HEK293 (cell line): ENCODE measurements around the gene VPS51.

Experiments used
- HIC1 ChIP-seq: fragments of 450-650 bp; formaldehyde crosslinking; IDR thresholded peaks from 2 replicates; pipeline ENCODE4 v1.5.1; 2016; ENCODE audit warnings: missing biosample characterization, missing genetic modification characterization
- HOXA7 ChIP-seq: sonication (generic); formaldehyde crosslinking; IDR thresholded peaks from 2 replicates; pipeline ENCODE4 v1.8.1; 2022; ENCODE audit warnings: missing genetic modification reagents, borderline replicate concordance
- KLF10 ChIP-seq: fragments of 450-650 bp; IDR thresholded peaks from 2 replicates; pipeline ENCODE4 v1.5.1; 2018; ENCODE audit warnings: missing biosample characterization, mild to moderate bottlenecking, missing genetic modification characterization
- KLF16 ChIP-seq: fragments of 450-650 bp; formaldehyde crosslinking; IDR thresholded peaks from 2 replicates; pipeline ENCODE4 v1.5.1; 2017; ENCODE audit warnings: missing biosample characterization, missing genetic modification characterization
- SP3 ChIP-seq: fragments of 450-650 bp; formaldehyde crosslinking; IDR thresholded peaks from 2 replicates; pipeline ENCODE4 v1.5.1; 2016; ENCODE audit warnings: missing biosample characterization, missing genetic modification characterization
- TSHZ1 ChIP-seq: fragments of 450-650 bp; formaldehyde crosslinking; IDR thresholded peaks from 2 replicates; pipeline ENCODE4 v1.5.1; 2016; ENCODE audit warnings: missing biosample characterization, missing genetic modification characterization, borderline replicate concordance
- ZBTB11 ChIP-seq: fragments of 450-650 bp; formaldehyde crosslinking; conservative IDR thresholded peaks from 2 replicates; pipeline ENCODE4 v1.5.1; 2016; ENCODE audit warnings: low read depth, missing biosample characterization, missing genetic modification characterization
- ZBTB17 ChIP-seq: fragments of 450-650 bp; formaldehyde crosslinking; IDR thresholded peaks from 2 replicates; pipeline ENCODE4 v1.5.1; 2016; ENCODE audit warnings: missing biosample characterization, missing genetic modification characterization
- ZNF114 ChIP-seq: fragments of 450-650 bp; formaldehyde crosslinking; IDR thresholded peaks from 2 replicates; pipeline ENCODE4 v1.5.0; 2017; ENCODE audit warnings: missing biosample characterization, missing genetic modification characterization
- ZNF16 ChIP-seq: fragments of 450-650 bp; formaldehyde crosslinking; IDR thresholded peaks from 2 replicates; pipeline ENCODE4 v1.5.1; 2016; ENCODE audit warnings: low read depth, missing biosample characterization, missing genetic modification characterization
- ZNF2 ChIP-seq: fragments of 450-650 bp; formaldehyde crosslinking; IDR thresholded peaks from 2 replicates; pipeline ENCODE4 v1.5.1; 2016; ENCODE audit warnings: missing biosample characterization, missing genetic modification characterization
- ZNF362 ChIP-seq: fragments of 450-650 bp; formaldehyde crosslinking; IDR thresholded peaks from 2 replicates; pipeline ENCODE4 v1.5.1; 2016; ENCODE audit warnings: missing biosample characterization, missing genetic modification characterization
- ZNF433 ChIP-seq: fragments of 450-650 bp; formaldehyde crosslinking; IDR thresholded peaks from 2 replicates; pipeline ENCODE4 v1.5.1; 2016; ENCODE audit warnings: missing biosample characterization, missing genetic modification characterization, low read depth
- ZNF488 ChIP-seq: fragments of 450-650 bp; formaldehyde crosslinking; IDR thresholded peaks from 2 replicates; pipeline ENCODE4 v1.5.1; 2016; ENCODE audit warnings: missing biosample characterization, missing genetic modification characterization
- ZNF501 ChIP-seq: fragments of 450-650 bp; formaldehyde crosslinking; IDR thresholded peaks from 2 replicates; pipeline ENCODE4 v1.5.1; 2016; ENCODE audit warnings: missing biosample characterization, missing genetic modification characterization
- ZNF518A ChIP-seq: fragments of 450-650 bp; formaldehyde crosslinking; conservative IDR thresholded peaks from 2 replicates; pipeline ENCODE4 v1.5.1; 2016; ENCODE audit warnings: low read depth, missing biosample characterization, missing genetic modification characterization
- ZNF561 ChIP-seq: fragments of 450-650 bp; IDR thresholded peaks from 2 replicates; pipeline ENCODE4 v1.5.1; 2018; ENCODE audit warnings: missing biosample characterization, missing genetic modification characterization, borderline replicate concordance
- ZNF585B ChIP-seq: fragments of 450-650 bp; formaldehyde crosslinking; IDR thresholded peaks from 2 replicates; pipeline ENCODE4 v1.5.1; 2016; ENCODE audit warnings: missing biosample characterization, missing genetic modification characterization
- ZNF677 ChIP-seq: fragments of 450-650 bp; IDR thresholded peaks from 2 replicates; pipeline ENCODE4 v1.5.0; 2018; ENCODE audit warnings: missing biosample characterization, mild to moderate bottlenecking, missing genetic modification characterization, moderate library complexity
- ZNF692 ChIP-seq: fragments of 450-650 bp; formaldehyde crosslinking; IDR thresholded peaks from 2 replicates; pipeline ENCODE4 v1.5.1; 2016; ENCODE audit warnings: missing biosample characterization, missing genetic modification characterization

The VPS51 gene

GRCh38 chr11:65121865-65122696 is 26.1 kb downstream of the VPS51 start, which contains the start of the genes FAU and MRPL49 (continued):
- TF ChIP-seq ZNF692 (tag by site-specific recombination), result 0 out of 2 replicates have a peak, but pooled peaks have one; percentile 61
- TF ChIP-seq ZNF585B (tag by site-specific recombination), result no peak
- TF ChIP-seq SP3 (tag by site-specific recombination), result peak; percentile 91
- no peak for TF ChIP-seq ZNF518A (tag by site-specific recombination)
- no peak for TF ChIP-seq TSHZ1 (tag by site-specific recombination)
- TF ChIP-seq HIC1 (tag by site-specific recombination), result peak; percentile 90
- TF ChIP-seq ZNF433 (tag by site-specific recombination), result no peak
- peak; percentile 81 for TF ChIP-seq ZBTB17
- TF ChIP-seq ZBTB11 (tag by site-specific recombination), result peak; percentile 43
- TF ChIP-seq ZNF677 (tag by site-specific recombination), result no peak
- TF ChIP-seq KLF16 (tag by site-specific recombination), result peak; percentile 50
- peak; percentile 74 for TF ChIP-seq ZNF501 (tag by site-specific recombination)
- TF ChIP-seq ZNF362 (tag by site-specific recombination), result 0 out of 2 replicates have a peak, but pooled peaks have one; percentile 18
- peak; percentile 25; the same call in 1 of the 2 replicates for TF ChIP-seq ZNF561 (tag by site-specific recombination)
- no peak for TF ChIP-seq ZNF16 (tag by site-specific recombination)
- no peak for TF ChIP-seq ZNF114 (tag by site-specific recombination)
- no peak for TF ChIP-seq ZNF488 (tag by site-specific recombination)
- TF ChIP-seq ZNF2 (tag by site-specific recombination), result peak; percentile 71; the same call in 1 of the 2 replicates
- no peak for TF ChIP-seq HOXA7 (CRISPR knock-in tag)
- peak; percentile 33; the same call in 1 of the 2 replicates for TF ChIP-seq KLF10 (tag by site-specific recombination)
